ENCODE results near the gene PPP2R3A.

The PPP2R3A gene

DNA sequence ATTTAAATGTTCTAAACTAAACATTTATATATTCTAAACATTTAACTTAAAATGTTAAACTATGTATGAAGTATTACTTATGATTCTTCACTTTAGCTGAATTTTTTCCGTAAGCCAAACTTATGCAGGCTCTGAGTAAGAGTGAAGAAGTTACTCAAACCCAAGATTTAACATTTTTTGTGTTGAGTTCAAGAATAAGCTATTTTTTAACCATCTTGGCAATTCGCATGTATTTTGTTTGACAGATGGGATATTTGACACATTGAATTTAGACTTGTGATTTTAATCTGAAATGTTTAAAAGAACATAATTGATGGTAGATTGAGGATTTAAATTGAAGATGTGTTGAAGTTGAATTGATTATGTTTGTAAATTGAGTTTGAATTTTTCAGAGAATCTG, 14.6 kb upstream of the PPP2R3A start:
- Mint-ChIP-seq H3K27ac (no peak overlapping the region), H3K9me3 (peaks cover 7% of the 10 kb centered on the region), H3K27me3 (peaks cover 11% of the 10 kb centered on the region), H3K36me3 (ENCODE audit: low read depth) (no peaks in the 10 kb centered on the region), H3K4me3 (no peak overlapping the region), H3K4me1 (no peaks in the 10 kb centered on the region)
- no peak for ATAC-seq
- DNase-seq, result no peak

DNA sequence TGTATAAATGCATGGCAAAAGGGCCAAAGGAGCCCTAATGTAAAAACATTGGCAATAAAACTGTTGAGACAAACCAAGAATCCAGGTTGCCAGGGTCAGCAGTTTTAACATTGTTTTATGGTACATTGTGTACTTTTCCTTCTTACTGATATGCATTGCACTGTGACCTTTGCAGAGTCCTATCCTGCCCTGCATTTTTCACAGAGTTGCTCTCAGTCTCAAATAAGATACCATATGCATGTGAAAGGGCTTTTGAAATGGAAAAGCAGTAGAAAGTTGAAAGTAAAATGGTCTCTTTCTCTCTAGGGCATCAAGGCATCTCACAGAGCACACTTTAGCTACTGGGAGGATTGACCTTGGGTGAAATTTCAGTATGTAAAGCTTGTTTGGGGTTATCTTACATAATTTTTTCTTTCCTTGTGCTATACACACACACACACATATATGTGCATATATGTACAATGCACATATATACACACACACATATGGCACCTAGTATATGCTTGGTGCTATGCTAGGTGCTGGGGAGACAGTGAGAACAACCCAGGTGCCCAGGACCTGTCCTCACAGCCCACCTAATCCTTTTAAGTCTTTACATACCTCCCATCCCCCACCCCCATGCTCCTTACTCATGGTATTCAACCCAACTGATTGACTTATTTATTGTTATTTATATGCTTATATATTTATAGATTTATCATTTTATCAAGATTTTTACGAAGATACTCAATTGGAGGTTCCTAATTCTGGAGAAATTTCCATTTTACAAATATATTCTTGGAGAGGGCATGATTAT, 1.2 kb upstream of the PPP2R3A start:
- Mint-ChIP-seq H3K4me1 (peaks cover 17% of the 10 kb centered on the region), H3K4me3 (peak overlapping the region; percentile 62), H3K27me3 (peaks cover 31% of the 10 kb centered on the region), H3K9me3 (peaks cover 21% of the 10 kb centered on the region), H3K27ac (no peak overlapping the region), H3K36me3 (ENCODE audit: low read depth) (no peaks in the 10 kb centered on the region)
- DNase-seq, result no peak
- no peak for ATAC-seq

GRCh38 chr3:135965129-135965505, 411 bp upstream of the PPP2R3A start:
- H3K36me3 Mint-ChIP-seq (ENCODE audit: low read depth), result no peaks in the 10 kb centered on the region
- no peak overlapping the region for H3K27ac Mint-ChIP-seq
- H3K9me3 Mint-ChIP-seq, result peaks cover 14% of the 10 kb centered on the region
- ATAC-seq (no peak), DNase-seq (no peak)
- peak overlapping the region; percentile 62 for H3K4me3 Mint-ChIP-seq
- H3K27me3 Mint-ChIP-seq, result peaks cover 33% of the 10 kb centered on the region
- peaks cover 17% of the 10 kb centered on the region for H3K4me1 Mint-ChIP-seq

DNA sequence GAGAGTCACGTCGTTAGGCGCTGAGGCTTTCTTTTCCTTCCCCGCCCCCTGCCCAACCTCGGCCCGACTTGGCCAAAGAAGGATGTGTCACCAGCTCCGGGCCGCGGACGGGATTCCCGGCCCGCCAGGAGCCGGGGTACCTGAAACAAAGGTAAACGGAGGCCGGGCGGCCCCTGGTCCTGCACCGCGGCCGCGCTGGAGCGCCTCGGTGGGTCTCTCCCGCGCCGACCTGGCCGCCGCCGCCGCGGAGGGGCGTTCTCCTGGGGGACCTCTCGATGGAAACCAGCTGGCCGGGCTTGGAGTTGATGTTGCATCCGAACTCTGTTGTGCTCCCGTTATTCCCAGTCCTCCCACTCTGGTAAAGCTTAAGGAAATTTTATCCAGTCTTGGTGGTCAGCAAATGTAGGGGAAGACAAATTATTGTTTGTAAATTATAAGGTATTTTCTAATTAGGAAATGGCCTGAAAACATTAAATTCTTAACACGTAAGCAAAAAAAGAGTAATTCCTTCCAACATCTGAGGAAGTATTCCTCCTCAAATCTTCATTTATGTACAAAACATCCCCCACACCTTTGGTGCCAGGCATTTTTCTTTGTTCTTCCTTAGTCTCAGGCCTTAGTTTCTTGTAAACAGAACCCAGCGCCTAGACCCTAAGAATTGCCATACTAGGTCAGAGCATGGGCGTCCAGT, 888 bp downstream of the PPP2R3A start:
- H3K27ac Mint-ChIP-seq, result no peak overlapping the region
- H3K36me3 Mint-ChIP-seq (ENCODE audit: low read depth), result no peaks in the 10 kb centered on the region
- peaks cover 17% of the 10 kb centered on the region for H3K4me1 Mint-ChIP-seq
- no peak for DNase-seq
- peaks cover 9% of the 10 kb centered on the region for H3K9me3 Mint-ChIP-seq
- no peak for ATAC-seq
- peaks cover 38% of the 10 kb centered on the region for H3K27me3 Mint-ChIP-seq
- H3K4me3 Mint-ChIP-seq, result peak overlapping the region; percentile 68

DNA sequence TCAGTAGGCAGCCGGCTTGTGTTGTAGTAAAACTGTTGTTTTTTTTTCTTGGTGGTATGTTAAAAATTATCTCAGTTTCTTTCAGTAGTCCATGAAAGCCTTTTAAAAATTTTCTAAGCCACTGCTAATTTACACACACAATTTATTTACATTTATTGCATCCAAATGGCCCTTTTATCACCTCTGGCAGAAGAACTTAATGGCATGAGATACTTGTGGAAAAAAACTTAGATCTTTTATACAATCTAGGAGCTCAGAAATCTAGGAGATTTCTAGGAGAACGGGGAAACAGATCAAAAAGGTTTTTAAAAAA, 1.4 kb downstream of the PPP2R3A start:
- no peaks in the 10 kb centered on the region for H3K36me3 Mint-ChIP-seq (ENCODE audit: low read depth)
- H3K9me3 Mint-ChIP-seq, result peaks cover 8% of the 10 kb centered on the region
- DNase-seq, result no peak
- no peak overlapping the region for H3K27ac Mint-ChIP-seq
- peak overlapping the region; percentile 68 for H3K4me3 Mint-ChIP-seq
- ATAC-seq, result no peak
- H3K27me3 Mint-ChIP-seq, result peaks cover 38% of the 10 kb centered on the region
- peaks cover 17% of the 10 kb centered on the region for H3K4me1 Mint-ChIP-seq

GRCh38 chr3:135967867-135968266, 2.3 kb downstream of the PPP2R3A start:
- Mint-ChIP-seq H3K4me1 (peaks cover 17% of the 10 kb centered on the region), H3K36me3 (ENCODE audit: low read depth) (no peaks in the 10 kb centered on the region), H3K27ac (no peak overlapping the region), H3K9me3 (peaks cover 1% of the 10 kb centered on the region), H3K27me3 (peaks cover 36% of the 10 kb centered on the region), H3K4me3 (no peak overlapping the region)
- no peak for DNase-seq
- no peak for ATAC-seq

DNA sequence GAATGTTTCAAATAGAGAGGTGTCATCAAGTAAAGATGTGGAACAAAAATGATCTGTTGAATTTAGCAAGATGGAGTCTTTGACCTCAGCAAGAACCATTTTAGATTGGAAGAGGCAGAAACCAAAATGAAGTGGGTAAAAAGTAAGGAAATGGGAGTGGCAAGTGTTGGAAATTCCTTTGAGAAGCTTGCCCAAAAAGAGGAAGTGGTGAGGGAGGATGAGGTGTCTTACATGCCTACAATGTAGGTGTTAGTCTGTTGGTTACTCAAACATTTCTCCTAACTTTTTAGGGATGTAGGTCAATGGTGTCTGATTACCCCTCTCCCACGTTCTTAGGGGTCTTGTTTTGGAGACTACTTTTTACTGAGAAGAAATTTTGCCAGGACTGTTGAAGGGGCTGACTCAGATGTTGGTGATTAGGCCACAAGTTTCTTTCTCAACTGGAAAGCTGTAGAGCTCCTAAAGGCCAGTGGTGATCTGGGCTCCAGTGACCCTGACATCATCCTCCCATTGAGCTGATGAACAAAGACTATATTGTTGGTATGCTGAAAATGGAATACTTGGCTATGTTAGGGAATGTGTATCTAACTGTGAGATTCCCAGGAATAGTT, 5.1 kb downstream of the PPP2R3A start:
- Mint-ChIP-seq H3K27ac (no peak overlapping the region), H3K27me3 (peaks cover 34% of the 10 kb centered on the region)

DNA sequence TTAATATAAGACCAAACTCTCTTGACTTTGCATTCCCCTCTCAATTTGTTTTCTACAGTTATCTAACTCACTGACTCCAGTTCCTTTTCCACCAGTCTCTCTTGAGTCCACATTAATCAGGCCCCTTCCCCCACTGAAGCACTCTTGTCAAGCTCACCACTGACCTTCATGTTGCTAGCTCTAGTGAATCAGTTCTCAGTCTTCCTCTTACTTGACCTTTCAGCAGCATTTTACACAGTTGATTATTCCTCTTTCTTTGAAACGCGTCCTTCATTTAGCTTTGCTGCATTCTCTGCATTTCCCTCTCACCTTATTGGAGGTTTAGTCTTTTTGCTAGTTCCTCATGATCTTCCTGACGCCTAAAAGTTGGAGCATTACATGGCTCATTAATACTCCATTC, 8.3 kb downstream of the PPP2R3A start:
- H3K9me3 Mint-ChIP-seq, result no peaks in the 10 kb centered on the region

More for the DNA sequence above, 5.1 kb downstream of the PPP2R3A start:
- Mint-ChIP-seq H3K4me1 (peaks cover 11% of the 10 kb centered on the region), H3K4me3 (no peak overlapping the region), H3K36me3 (ENCODE audit: low read depth) (no peaks in the 10 kb centered on the region), H3K9me3 (no peaks in the 10 kb centered on the region)
- DNase-seq (no peak), ATAC-seq (no peak)

DNA sequence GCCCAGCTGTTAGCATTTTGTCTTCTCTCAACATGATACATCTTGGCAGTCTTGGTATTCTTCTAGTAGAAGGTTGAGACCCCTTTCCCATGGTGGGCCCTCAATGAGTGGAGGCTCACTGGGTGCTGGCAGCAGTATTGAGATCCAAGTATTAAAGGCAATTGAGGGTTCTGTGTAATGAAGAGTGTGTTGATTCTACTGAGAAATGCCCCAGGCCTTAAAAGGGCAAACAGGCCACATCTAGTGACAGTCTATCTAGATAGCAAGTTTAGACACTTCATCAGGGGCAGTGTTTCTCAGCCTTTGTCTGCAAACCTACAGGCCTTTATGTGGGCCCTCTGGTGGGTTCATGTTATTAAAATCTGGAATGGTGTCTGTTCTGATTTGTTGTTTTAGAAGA, 9.5 kb downstream of the PPP2R3A start:
- Mint-ChIP-seq H3K36me3 (ENCODE audit: low read depth) (no peaks in the 10 kb centered on the region), H3K9me3 (no peaks in the 10 kb centered on the region), H3K4me1 (no peaks in the 10 kb centered on the region), H3K4me3 (no peak overlapping the region), H3K27me3 (peaks cover 12% of the 10 kb centered on the region), H3K27ac (no peak overlapping the region)
- ATAC-seq, result no peak
- no peak for DNase-seq

More for the DNA sequence above, 8.3 kb downstream of the PPP2R3A start:
- DNase-seq (no peak), ATAC-seq (no peak)
- no peak overlapping the region for H3K4me3 Mint-ChIP-seq
- H3K4me1 Mint-ChIP-seq, result no peaks in the 10 kb centered on the region
- H3K27me3 Mint-ChIP-seq, result peaks cover 15% of the 10 kb centered on the region
- H3K27ac Mint-ChIP-seq, result no peak overlapping the region
- H3K36me3 Mint-ChIP-seq (ENCODE audit: low read depth), result no peaks in the 10 kb centered on the region

- Mint-ChIP-seq H3K4me3 (no peak overlapping the region), H3K36me3 (ENCODE audit: low read depth) (no peaks in the 10 kb centered on the region), H3K27me3 (peaks cover 10% of the 10 kb centered on the region), H3K4me1 (no peaks in the 10 kb centered on the region), H3K9me3 (no peaks in the 10 kb centered on the region), H3K27ac (no peak overlapping the region)
- ATAC-seq (no peak), DNase-seq (no peak)
Observed at GRCh38 chr3:135975536-135975935, 10.0 kb downstream of the PPP2R3A start.

- Mint-ChIP-seq H3K27me3 (peaks cover 9% of the 10 kb centered on the region), H3K4me1 (no peaks in the 10 kb centered on the region), H3K36me3 (ENCODE audit: low read depth) (no peaks in the 10 kb centered on the region), H3K4me3 (no peak overlapping the region), H3K27ac (no peak overlapping the region), H3K9me3 (no peaks in the 10 kb centered on the region)
- ATAC-seq (no peak), DNase-seq (no peak)
Observed at GRCh38 chr3:135980343-135980742, 14.8 kb downstream of the PPP2R3A start.

- DNase-seq (no peak), ATAC-seq (no peak)
- no peaks in the 10 kb centered on the region for H3K4me1 Mint-ChIP-seq
- no peak overlapping the region for H3K4me3 Mint-ChIP-seq
- H3K27me3 Mint-ChIP-seq, result peaks cover 9% of the 10 kb centered on the region
- H3K27ac Mint-ChIP-seq, result no peak overlapping the region
- no peaks in the 10 kb centered on the region for H3K36me3 Mint-ChIP-seq (ENCODE audit: low read depth)
- H3K9me3 Mint-ChIP-seq, result no peaks in the 10 kb centered on the region
Observed at GRCh38 chr3:135981701-135982403, 16.3 kb downstream of the PPP2R3A start.

DNA sequence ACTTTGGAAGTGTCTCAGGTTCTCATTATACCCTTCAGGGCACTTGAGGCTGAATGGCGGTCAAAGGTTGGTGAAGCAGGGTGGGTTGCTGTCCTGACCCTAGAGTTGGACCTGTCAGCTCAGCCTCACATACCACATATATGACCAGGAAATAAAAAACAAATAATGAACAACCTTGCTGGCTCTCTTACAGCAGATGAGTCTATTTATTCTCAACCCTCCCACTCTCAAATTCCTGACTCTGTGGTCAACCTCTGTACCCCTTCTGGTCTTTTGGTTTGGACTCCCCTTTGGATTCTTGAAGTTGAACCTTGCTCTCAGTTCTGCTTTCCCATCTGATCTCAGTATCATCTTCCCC, 16.9 kb downstream of the PPP2R3A start:
- no peak for ATAC-seq
- no peak for DNase-seq
- Mint-ChIP-seq H3K4me3 (no peak overlapping the region), H3K9me3 (no peaks in the 10 kb centered on the region), H3K4me1 (no peaks in the 10 kb centered on the region), H3K36me3 (ENCODE audit: low read depth) (no peaks in the 10 kb centered on the region), H3K27me3 (peaks cover 9% of the 10 kb centered on the region), H3K27ac (no peak overlapping the region)

- no peaks in the 10 kb centered on the region for H3K4me1 Mint-ChIP-seq
- H3K27me3 Mint-ChIP-seq, result peaks cover 9% of the 10 kb centered on the region
- no peaks in the 10 kb centered on the region for H3K36me3 Mint-ChIP-seq (ENCODE audit: low read depth)
- ATAC-seq (no peak), DNase-seq (no peak)
- no peaks in the 10 kb centered on the region for H3K9me3 Mint-ChIP-seq
- no peak overlapping the region for H3K27ac Mint-ChIP-seq
- no peak overlapping the region for H3K4me3 Mint-ChIP-seq
Observed at GRCh38 chr3:135982922-135983581, 17.5 kb downstream of the PPP2R3A start.
